Endodermal cell (in vitro differentiated cells): ENCODE results near the gene C15orf61. TPM values are rescaled to one million over a fixed set of nuclear protein-coding genes. Genes with fewer than 3 reads are reported as not detected.

Experiments used
- DNase-seq: peaks from one replicate; pipeline ENCODE4 v3.0.0-alpha.2; 2017
- H3K27ac ChIP-seq: 2 replicates; pipeline ENCODE4 v1.5.1; 2013; ENCODE audit warnings: mild to moderate bottlenecking, low read depth, low read length, moderate library complexity
- H3K27me3 ChIP-seq: 2 replicates; pipeline ENCODE4 v1.6.1; 2013; ENCODE audit warnings: mild to moderate bottlenecking, low read length, moderate library complexity; ENCODE audit not compliant: insufficient read depth, control insufficient read depth, poor library complexity, severe bottlenecking
- H3K36me3 ChIP-seq: 2 replicates; pipeline ENCODE4 v1.7.0; 2013; ENCODE audit warnings: mild to moderate bottlenecking, low read length, moderate library complexity; ENCODE audit not compliant: control insufficient read depth, insufficient read depth
- H3K4me1 ChIP-seq: one replicate; pipeline ENCODE4 v1.7.0; 2013; ENCODE audit warnings: low read length; ENCODE audit not compliant: control insufficient read depth, insufficient read depth
- H3K4me3 ChIP-seq: 2 replicates; pipeline ENCODE4 v1.5.1; 2013; ENCODE audit warnings: mild to moderate bottlenecking, low read length, moderate library complexity
- H3K9ac ChIP-seq: 2 replicates; pipeline ENCODE4 v1.6.1; 2013; ENCODE audit warnings: mild to moderate bottlenecking, low read length, moderate library complexity; ENCODE audit not compliant: poor library complexity, severe bottlenecking; ENCODE audit errors: extremely low read depth
- H3K9me3 ChIP-seq: 2 replicates; pipeline ENCODE4 v1.6.1; 2013; ENCODE audit warnings: mild to moderate bottlenecking, low read length, moderate library complexity; ENCODE audit not compliant: control insufficient read depth
- H3K27ac Mint-ChIP-seq: 2 replicates; pipeline ENCODE4 v1.8.0; 2020; ENCODE audit warnings: mixed read lengths
- H3K27me3 Mint-ChIP-seq: 2 replicates; pipeline ENCODE4 v1.8.0; 2021; ENCODE audit warnings: mild to moderate bottlenecking, mixed read lengths; ENCODE audit not compliant: insufficient read depth
- H3K36me3 Mint-ChIP-seq: 2 replicates; pipeline ENCODE4 v1.8.0; 2020; ENCODE audit warnings: low read depth, mixed read lengths
- H3K4me1 Mint-ChIP-seq: 2 replicates; pipeline ENCODE4 v1.8.0; 2020; ENCODE audit warnings: mixed read lengths
- H3K4me3 Mint-ChIP-seq: 2 replicates; pipeline ENCODE4 v1.8.0; 2020; ENCODE audit warnings: mild to moderate bottlenecking, moderate library complexity, mixed read lengths
- H3K9me3 Mint-ChIP-seq: 2 replicates; pipeline ENCODE4 v1.8.0; 2020; ENCODE audit warnings: mild to moderate bottlenecking, mixed read lengths
- WGBS, 2 experiments: methylation state at CpG; one replicate each; pipeline versions ENCODE4 v1.1.5 to v1.1.7; 2013; ENCODE audit warnings: missing lambda C conversion rate in 2 of 2, mixed read lengths in 1 of 2; ENCODE audit not compliant: insufficient coverage in 1 of 2, insufficient read length in 1 of 2; 5-methylcytosine and 5-hydroxymethylcytosine counted together
- total RNA-seq, 2 donors: library from RNA; stranded (reverse); fragmentation: NEBNext Ultra II Directional in 1 of 2; extraction: Animal tissue kit (Norgen Biotek cat#: 25700) in 1 of 2; gene quantifications; 2 replicates in 1 of 2; 3 replicates in 1 of 2; pipeline ENCODE4 v1.2.1, GENCODE V29; 2021
- TF ChIP-seq, protein P1 (sequence below): fragments of 200-600 bp; sonication (generic); conservative IDR thresholded peaks from 2 replicates; pipeline ENCODE4 v1.5.0; 2021; ENCODE audit warnings: antibody characterized with exemption, mild to moderate bottlenecking

The C15orf61 gene
- total RNA-seq, 2 donors from 2014 or later, result 3.0 to 3.2 TPM

DNA sequence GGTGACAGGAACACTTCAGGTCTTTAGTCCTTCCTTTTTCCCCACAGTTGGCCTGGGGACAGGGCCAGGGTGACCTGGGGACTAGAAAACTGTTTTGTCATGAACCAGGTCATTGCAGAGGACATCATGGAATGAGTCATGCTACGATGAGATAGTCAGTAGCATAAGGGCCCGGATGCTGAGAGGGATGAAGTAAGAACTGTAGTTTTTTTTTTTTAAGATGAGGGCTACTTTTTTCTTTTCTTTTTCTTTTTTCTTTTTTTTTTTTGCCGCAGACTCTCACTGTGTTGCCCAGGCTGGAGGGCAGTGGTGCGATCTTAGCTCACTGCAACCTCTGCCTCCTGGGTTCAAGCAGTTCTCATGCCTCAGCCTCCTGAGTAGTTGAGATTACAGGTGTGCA lies 29.6 kb downstream of the C15orf61 start:
- Histone ChIP-seq H3K36me3 (peaks cover 6% of the 10 kb centered on the region), H3K9ac (no peak overlapping the region), H3K27me3 (no peaks in the 10 kb centered on the region), H3K4me3 (no peak overlapping the region), H3K27ac (no peak overlapping the region), H3K9me3 (no peaks in the 10 kb centered on the region), H3K4me1 (peaks cover 4% of the 10 kb centered on the region)
- no peak for DNase-seq
- Mint-ChIP-seq H3K4me1 (peaks cover 27% of the 10 kb centered on the region), H3K27ac (peak overlapping the region; percentile 44), H3K9me3 (no peaks in the 10 kb centered on the region), H3K4me3 (no peak overlapping the region), H3K27me3 (no peaks in the 10 kb centered on the region), H3K36me3 (peaks cover 17% of the 10 kb centered on the region)
- WGBS, 2 experiments, result 80 to 100% methylated on average over 1 to 4 of the region's 4 CpGs
- TF ChIP-seq, protein P1, sequence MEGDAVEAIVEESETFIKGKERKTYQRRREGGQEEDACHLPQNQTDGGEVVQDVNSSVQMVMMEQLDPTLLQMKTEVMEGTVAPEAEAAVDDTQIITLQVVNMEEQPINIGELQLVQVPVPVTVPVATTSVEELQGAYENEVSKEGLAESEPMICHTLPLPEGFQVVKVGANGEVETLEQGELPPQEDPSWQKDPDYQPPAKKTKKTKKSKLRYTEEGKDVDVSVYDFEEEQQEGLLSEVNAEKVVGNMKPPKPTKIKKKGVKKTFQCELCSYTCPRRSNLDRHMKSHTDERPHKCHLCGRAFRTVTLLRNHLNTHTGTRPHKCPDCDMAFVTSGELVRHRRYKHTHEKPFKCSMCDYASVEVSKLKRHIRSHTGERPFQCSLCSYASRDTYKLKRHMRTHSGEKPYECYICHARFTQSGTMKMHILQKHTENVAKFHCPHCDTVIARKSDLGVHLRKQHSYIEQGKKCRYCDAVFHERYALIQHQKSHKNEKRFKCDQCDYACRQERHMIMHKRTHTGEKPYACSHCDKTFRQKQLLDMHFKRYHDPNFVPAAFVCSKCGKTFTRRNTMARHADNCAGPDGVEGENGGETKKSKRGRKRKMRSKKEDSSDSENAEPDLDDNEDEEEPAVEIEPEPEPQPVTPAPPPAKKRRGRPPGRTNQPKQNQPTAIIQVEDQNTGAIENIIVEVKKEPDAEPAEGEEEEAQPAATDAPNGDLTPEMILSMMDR, result no peak

DNA sequence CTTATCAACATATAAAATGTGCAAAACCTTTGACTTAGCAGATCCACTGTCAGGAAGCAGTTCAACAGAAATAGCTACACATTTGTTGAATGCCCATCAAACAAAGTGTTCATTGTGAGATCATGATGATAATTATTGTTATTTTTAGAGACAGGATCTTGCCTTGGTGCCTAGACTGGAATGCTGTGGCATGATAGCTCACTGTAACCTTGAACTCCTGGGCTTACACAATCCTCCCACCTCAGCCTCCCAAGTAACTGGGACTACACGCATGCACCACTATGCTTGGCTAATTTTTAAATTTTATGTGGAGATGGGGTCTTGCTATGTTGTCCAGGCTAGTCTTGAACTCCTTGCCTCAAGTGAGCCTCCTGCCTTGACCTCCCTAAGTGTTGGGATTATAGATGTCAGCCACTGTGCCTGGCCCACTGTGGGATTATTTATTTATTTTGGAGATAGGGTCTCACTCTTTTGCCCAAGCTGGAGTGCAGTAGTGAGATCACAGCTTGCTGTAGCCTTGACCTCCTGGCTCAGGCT lies 30.3 kb downstream of the C15orf61 start:
- Mint-ChIP-seq H3K4me1 (peaks cover 27% of the 10 kb centered on the region), H3K9me3 (no peaks in the 10 kb centered on the region), H3K27ac (no peak overlapping the region), H3K4me3 (no peak overlapping the region), H3K36me3 (peaks cover 20% of the 10 kb centered on the region), H3K27me3 (no peaks in the 10 kb centered on the region)
- TF ChIP-seq, protein P1, result no peak
- peaks cover 4% of the 10 kb centered on the region for H3K4me1 ChIP-seq
- H3K27ac ChIP-seq, result no peak overlapping the region
- WGBS, 2 experiments, result 100% methylated on average over 1 of the region's 1 CpG; no CpG with 5 or more reads in 1 of the 2 experiments
- no peak overlapping the region for H3K9ac ChIP-seq
- H3K27me3 ChIP-seq, result no peaks in the 10 kb centered on the region
- peaks cover 6% of the 10 kb centered on the region for H3K36me3 ChIP-seq
- no peak for DNase-seq
- no peak overlapping the region for H3K4me3 ChIP-seq
- no peaks in the 10 kb centered on the region for H3K9me3 ChIP-seq

DNA sequence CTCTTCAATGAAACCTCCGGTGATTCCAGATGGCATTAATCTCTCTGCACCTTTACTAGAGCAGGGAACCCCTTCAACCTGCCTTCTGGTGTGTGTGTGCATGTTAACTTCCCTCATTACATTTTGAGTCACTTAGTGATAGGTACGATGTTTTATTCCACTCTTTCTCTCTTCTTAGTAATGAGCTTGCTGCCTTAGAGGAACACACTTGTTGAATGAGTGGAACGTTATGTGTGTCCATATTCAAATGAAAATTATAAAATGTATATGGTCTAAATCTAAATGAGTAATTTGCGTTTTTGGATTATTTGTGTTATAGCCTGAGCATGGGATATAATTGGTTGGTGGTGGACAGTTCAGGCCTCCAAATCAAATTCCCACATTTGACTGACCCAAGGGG lies 33.6 kb downstream of the C15orf61 start:
- H3K9ac ChIP-seq, result no peak overlapping the region
- no peak overlapping the region for H3K27ac Mint-ChIP-seq
- H3K4me3 Mint-ChIP-seq, result no peak overlapping the region
- no peaks in the 10 kb centered on the region for H3K4me1 ChIP-seq
- H3K9me3 ChIP-seq, result peaks cover 8% of the 10 kb centered on the region
- H3K27ac ChIP-seq, result no peak overlapping the region
- H3K9me3 Mint-ChIP-seq, result peaks cover 3% of the 10 kb centered on the region
- H3K4me3 ChIP-seq, result no peak overlapping the region
- no peaks in the 10 kb centered on the region for H3K27me3 Mint-ChIP-seq
- peaks cover 25% of the 10 kb centered on the region for H3K36me3 Mint-ChIP-seq
- peaks cover 13% of the 10 kb centered on the region for H3K36me3 ChIP-seq
- TF ChIP-seq, protein P1, result no peak
- no peaks in the 10 kb centered on the region for H3K27me3 ChIP-seq
- peaks cover 22% of the 10 kb centered on the region for H3K4me1 Mint-ChIP-seq
- 88 to 96% methylated on average over 3 to 4 of the region's 4 CpGs for WGBS, 2 experiments
- no peak for DNase-seq
